GM21529 (cell line): ENCODE measurements around the gene USP17L13.
"Not testable (repeated sequence)": the region's sequence is repeated elsewhere in the genome, so short reads cannot be mapped to it uniquely, and the experiment has no call there.

Source experiments
- ATAC-seq: cut with Tn5 transposase; IDR thresholded peaks from one replicate; pipeline ENCODE4 v1.9.1; 2021; ENCODE audit not compliant: unreplicated experiment

Gene USP17L13, protein sequence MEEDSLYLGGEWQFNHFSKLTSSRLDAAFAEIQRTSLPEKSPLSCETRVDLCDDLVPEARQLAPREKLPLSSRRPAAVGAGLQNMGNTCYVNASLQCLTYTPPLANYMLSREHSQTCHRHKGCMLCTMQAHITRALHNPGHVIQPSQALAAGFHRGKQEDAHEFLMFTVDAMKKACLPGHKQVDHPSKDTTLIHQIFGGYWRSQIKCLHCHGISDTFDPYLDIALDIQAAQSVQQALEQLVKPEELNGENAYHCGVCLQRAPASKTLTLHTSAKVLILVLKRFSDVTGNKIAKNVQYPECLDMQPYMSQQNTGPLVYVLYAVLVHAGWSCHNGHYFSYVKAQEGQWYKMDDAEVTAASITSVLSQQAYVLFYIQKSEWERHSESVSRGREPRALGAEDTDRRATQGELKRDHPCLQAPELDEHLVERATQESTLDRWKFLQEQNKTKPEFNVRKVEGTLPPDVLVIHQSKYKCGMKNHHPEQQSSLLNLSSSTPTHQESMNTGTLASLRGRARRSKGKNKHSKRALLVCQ

DNA sequence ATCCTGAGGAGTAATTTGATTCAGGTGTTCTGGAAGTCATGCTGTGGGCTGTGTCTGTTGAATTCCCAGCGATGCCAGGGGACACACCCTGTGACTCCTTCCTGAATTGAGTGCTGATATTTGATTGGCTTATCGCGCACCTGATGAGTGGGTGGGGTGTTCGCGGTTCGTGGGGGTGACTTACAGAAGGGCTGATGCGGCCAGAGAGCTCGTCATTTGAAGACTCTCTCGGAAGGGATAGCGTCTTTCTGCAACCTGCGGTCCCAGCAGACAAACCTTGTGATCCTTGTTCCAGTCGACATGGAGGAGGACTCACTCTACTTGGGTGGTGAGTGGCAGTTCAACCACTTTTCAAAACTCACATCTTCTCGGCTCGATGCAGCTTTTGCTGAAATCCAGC, at the start of gene USP17L13:
USP17L13 (plus strand) TSS at position 301 of the 400 bp plus-strand sequence; CDS start at position 301, 0 bp downstream.
- ATAC-seq, result not testable (repeated sequence)

DNA sequence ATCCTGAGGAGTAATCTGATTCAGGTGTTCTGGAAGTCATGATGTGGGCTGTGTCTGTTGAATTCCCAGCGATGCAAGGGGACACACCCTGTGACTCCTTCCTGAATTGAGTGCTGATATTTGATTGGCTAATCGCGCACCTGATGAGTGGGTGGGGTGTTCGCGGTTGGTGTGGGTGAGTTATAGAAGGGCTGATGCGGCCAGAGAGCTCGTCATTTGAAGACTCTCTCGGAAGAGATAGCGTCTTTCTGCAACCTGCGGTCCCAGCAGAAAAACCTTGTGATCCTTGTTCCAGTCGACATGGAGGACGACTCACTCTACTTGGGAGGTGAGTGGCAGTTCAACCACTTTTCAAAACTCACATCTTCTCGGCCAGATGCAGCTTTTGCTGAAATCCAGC, 14.3 kb upstream of the USP17L13 start, which contains the start of gene USP17L10:
USP17L10 (plus strand) TSS at position 301 of the 400 bp plus-strand sequence; CDS start at position 301, 0 bp downstream.
- ATAC-seq, result not testable (repeated sequence)

DNA sequence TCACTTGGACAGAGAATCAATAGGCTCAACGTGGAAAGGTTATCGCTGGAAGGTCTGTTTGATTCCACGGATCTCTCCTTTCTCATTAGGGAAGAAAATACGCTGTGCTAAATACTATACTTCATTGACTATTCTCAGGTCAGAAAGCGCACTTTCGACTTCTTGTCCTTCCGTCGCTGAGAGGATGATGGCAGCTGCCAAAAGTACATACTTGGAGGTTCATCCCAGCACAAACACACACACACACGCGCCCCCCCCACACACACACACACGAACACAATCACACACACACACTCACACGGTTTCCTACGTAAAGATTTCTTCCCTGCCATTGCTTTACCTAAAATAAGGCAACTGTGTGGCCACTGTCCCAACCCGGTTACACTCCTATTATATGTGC, 10.0 kb upstream of the USP17L13 start:
- ATAC-seq, result not testable (repeated sequence)

DNA sequence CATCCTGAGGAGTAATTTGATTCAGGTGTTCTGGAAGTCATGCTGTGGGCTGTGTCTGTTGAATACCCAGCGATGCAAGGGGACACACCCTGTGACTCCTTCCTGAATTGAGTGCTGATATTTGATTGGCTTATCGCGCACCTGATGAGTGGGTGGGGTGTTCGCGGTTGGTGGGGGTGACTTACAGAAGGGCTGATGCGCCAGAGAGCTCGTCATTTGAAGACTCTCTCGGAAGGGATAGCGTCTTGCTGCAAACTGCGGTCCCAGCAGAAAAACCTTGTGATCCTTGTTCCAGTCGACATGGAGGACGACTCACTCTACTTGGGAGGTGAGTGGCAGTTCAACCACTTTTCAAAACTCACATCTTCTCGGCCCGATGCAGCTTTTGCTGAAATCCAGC, 9.6 kb upstream of the USP17L13 start, which contains the start of gene USP17L11:
USP17L11 (plus strand) TSS at position 301 of the 400 bp plus-strand sequence; CDS start at position 301, 0 bp downstream.
- ATAC-seq, result not testable (repeated sequence)

DNA sequence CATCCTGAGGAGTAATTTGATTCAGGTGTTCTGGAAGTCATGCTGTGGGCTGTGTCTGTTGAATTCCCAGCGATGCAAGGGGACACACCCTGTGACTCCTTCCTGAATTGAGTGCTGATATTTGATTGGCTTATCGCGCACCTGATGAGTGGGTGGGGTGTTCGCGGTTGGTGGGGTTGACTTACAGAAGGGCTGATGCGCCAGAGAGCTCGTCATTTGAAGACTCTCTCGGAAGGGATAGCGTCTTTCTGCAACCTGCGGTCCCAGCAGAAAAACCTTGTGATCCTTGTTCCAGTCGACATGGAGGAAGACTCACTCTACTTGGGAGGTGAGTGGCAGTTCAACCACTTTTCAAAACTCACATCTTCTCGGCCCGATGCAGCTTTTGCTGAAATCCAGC, 4.8 kb upstream of the USP17L13 start, which contains the start of gene USP17L12:
USP17L12 (plus strand) TSS at position 301 of the 400 bp plus-strand sequence; CDS start at position 301, 0 bp downstream.
- ATAC-seq, result not testable (repeated sequence)

DNA sequence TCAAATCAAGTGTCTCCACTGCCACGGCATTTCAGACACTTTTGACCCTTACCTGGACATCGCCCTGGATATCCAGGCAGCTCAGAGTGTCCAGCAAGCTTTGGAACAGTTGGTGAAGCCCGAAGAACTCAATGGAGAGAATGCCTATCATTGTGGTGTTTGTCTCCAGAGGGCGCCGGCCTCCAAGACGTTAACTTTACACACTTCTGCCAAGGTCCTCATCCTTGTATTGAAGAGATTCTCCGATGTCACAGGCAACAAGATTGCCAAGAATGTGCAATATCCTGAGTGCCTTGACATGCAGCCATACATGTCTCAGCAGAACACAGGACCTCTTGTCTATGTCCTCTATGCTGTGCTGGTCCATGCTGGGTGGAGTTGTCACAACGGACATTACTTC, 5.6 kb downstream of the USP17L13 start:
- ATAC-seq, result not testable (repeated sequence)

DNA sequence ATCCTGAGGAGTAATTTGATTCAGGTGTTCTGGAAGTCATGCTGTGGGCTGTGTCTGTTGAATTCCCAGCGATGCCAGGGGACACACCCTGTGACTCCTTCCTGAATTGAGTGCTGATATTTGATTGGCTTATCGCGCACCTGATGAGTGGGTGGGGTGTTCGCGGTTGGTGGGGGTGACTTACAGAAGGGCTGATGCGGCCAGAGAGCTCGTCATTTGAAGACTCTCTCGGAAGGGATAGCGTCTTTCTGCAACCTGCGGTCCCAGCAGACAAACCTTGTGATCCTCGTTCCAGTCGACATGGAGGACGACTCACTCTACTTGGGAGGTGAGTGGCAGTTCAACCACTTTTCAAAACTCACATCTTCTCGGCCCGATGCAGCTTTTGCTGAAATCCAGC, 9.4 kb downstream of the USP17L13 start, which contains the start of gene USP17L15:
USP17L15 (plus strand) TSS at position 301 of the 400 bp plus-strand sequence; CDS start at position 301, 0 bp downstream.
- not testable (repeated sequence) for ATAC-seq

DNA sequence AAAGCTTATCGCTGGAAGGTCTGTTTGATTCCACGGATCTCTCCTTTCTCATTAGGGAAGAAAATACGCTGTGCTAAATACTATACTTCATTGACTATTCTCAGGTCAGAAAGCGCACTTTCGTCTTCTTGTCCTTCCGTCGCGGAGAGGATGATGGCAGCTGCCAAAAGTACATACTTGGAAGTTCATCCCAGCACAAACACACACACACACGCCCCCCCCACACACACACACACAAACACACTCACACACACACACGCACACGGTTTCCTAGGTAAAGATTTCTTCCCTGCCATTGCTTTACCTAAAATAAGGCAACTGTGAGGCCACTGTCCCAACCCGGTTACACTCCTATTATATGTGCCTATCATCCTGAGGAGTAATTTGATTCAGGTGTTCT, 13.8 kb downstream of the USP17L13 start:
- not testable (repeated sequence) for ATAC-seq

DNA sequence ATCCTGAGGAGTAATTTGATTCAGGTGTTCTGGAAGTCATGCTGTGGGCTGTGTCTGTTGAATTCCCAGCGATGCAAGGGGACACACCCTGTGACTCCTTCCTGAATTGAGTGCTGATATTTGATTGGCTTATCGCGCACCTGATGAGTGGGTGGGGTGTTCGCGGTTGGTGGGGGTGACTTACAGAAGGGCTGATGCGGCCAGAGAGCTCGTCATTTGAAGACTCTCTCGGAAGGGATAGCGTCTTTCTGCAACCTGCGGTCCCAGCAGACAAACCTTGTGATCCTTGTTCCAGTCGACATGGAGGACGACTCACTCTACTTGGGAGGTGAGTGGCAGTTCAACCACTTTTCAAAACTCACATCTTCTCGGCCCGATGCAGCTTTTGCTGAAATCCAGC, 18.9 kb downstream of the USP17L13 start, which contains the start of gene USP17L17:
USP17L17 (plus strand) TSS at position 301 of the 400 bp plus-strand sequence; CDS start at position 301, 0 bp downstream.
- ATAC-seq, result not testable (repeated sequence)

DNA sequence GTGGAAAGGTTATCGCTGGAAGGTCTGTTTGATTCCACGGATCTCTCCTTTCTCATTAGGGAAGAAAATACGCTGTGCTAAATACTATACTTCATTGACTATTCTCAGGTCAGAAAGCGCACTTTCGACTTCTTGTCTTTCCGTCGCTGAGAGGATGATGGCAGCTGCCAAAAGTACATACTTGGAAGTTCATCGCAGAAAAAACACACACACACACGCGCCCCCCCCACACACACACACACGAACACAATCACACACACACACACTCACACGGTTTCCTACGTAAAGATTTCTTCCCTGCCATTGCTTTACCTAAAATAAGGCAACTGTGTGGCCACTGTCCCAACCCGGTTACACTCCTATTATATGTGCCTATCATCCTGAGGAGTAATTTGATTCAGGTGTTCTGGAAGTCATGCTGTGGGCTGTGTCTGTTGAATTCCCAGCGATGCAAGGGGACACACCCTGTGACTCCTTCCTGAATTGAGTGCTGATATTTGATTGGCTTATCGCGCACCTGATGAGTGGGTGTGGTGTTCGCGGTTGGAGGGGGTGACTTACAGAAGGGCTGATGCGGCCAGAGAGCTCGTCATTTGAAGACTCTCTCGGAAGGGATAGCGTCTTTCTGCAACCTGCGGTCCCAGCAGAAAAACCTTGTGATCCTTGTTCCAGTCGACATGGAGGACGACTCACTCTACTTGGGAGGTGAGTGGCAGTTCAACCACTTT, 23.4 kb downstream of the USP17L13 start, which contains the start of gene USP17L18:
USP17L18 (plus strand) TSS at position 678 of the 728 bp plus-strand sequence; CDS start at position 678, 0 bp downstream.
- ATAC-seq, result not testable (repeated sequence)

DNA sequence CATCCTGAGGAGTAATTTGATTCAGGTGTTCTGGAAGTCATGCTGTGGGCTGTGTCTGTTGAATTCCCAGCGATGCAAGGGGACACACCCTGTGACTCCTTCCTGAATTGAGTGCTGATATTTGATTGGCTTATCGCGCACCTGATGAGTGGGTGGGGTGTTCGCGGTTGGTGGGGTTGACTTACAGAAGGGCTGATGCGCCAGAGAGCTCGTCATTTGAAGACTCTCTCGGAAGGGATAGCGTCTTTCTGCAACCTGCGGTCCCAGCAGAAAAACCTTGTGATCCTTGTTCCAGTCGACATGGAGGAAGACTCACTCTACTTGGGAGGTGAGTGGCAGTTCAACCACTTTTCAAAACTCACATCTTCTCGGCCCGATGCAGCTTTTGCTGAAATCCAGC, 28.4 kb downstream of the USP17L13 start, which contains the start of gene USP17L19:
USP17L19 (plus strand) TSS at position 301 of the 400 bp plus-strand sequence; CDS start at position 301, 0 bp downstream.
- ATAC-seq, result not testable (repeated sequence)

DNA sequence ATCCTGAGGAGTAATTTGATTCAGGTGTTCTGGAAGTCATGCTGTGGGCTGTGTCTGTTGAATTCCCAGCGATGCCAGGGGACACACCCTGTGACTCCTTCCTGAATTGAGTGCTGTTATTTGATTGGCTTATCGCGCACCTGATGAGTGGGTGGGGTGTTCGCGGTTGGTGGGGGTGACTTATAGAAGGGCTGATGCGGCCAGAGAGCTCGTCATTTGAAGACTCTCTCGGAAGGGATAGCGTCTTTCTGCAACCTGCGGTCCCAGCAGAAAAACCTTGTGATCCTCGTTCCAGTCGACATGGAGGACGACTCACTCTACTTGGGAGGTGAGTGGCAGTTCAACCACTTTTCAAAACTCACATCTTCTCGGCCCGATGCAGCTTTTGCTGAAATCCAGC, 33.1 kb downstream of the USP17L13 start, which contains the start of gene USP17L20:
USP17L20 (plus strand) TSS at position 301 of the 400 bp plus-strand sequence; CDS start at position 301, 0 bp downstream.
- not testable (repeated sequence) for ATAC-seq

DNA sequence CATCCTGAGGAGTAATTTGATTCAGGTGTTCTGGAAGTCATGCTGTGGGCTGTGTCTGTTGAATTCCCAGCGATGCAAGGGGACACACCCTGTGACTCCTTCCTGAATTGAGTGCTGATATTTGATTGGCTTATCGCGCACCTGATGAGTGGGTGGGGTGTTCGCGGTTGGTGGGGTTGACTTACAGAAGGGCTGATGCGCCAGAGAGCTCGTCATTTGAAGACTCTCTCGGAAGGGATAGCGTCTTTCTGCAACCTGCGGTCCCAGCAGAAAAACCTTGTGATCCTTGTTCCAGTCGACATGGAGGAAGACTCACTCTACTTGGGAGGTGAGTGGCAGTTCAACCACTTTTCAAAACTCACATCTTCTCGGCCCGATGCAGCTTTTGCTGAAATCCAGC, 37.9 kb downstream of the USP17L13 start, which contains the start of gene USP17L21:
USP17L21 (plus strand) TSS at position 301 of the 400 bp plus-strand sequence; CDS start at position 301, 0 bp downstream.
- not testable (repeated sequence) for ATAC-seq

DNA sequence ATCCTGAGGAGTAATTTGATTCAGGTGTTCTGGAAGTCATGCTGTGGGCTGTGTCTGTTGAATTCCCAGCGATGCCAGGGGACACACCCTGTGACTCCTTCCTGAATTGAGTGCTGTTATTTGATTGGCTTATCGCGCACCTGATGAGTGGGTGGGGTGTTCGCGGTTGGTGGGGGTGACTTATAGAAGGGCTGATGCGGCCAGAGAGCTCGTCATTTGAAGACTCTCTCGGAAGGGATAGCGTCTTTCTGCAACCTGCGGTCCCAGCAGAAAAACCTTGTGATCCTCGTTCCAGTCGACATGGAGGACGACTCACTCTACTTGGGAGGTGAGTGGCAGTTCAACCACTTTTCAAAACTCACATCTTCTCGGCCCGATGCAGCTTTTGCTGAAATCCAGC, 42.6 kb downstream of the USP17L13 start, which contains the start of gene USP17L22:
USP17L22 (plus strand) TSS at position 301 of the 400 bp plus-strand sequence; CDS start at position 301, 0 bp downstream.
- ATAC-seq, result not testable (repeated sequence)

DNA sequence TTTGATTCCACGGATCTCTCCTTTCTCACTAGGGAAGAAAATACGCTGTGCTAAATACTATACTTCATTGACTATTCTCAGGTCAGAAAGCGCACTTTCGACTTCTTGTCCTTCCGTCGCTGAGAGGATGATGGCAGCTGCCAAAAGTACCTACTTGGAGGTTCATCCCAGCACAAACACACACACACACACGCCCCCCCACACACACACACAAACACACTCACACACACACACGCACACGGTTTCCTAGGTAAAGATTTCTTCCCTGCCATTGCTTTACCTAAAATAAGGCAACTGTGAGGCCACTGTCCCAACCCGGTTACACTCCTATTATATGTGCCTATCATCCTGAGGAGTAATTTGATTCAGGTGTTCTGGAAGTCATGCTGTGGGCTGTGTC, 47.0 kb downstream of the USP17L13 start:
- ATAC-seq, result not testable (repeated sequence)
